ENCODE measurements around the gene SRRM3. TPM values are rescaled to one million over a fixed set of nuclear protein-coding genes. Genes with fewer than 3 reads are reported as not detected.

SRRM3 gene
- total RNA-seq, 1 experiment from 2014 or later = 0.39 TPM

Other genes with a start within 250 kb of the SRRM3 start
- 15.7 and 19.6 TPM in 2 replicates for gene TMEM120A, start 207.3 kb upstream of the SRRM3 start, total RNA-seq (2014; rRNA removed; shearing (Covaris generic))
- gene STYXL1, start 153.9 kb upstream of the SRRM3 start, total RNA-seq (2014; rRNA removed; shearing (Covaris generic)) = 69.8 and 77.7 TPM in 2 replicates
- gene MDH2, start 153.8 kb upstream of the SRRM3 start, total RNA-seq (2014; rRNA removed; shearing (Covaris generic)) = 90.7 and 117 TPM in 2 replicates
- 204 and 265 TPM in 2 replicates for gene HSPB1, start 100.8 kb downstream of the SRRM3 start, total RNA-seq (2014; rRNA removed; shearing (Covaris generic))
- gene YWHAG, start 157.1 kb downstream of the SRRM3 start, total RNA-seq (2014; rRNA removed; shearing (Covaris generic)) = 131 and 133 TPM in 2 replicates
- gene SSC4D, start 207.8 kb downstream of the SRRM3 start, total RNA-seq (2014; rRNA removed; shearing (Covaris generic)) = 0.39 and 0.44 TPM in 2 replicates
- 1.9 and 3.6 TPM in 2 replicates for gene ZP3, start 223.1 kb downstream of the SRRM3 start, total RNA-seq (2014; rRNA removed; shearing (Covaris generic))